ENCODE data around the gene FARP2. TPM values are rescaled to one million over a fixed set of nuclear protein-coding genes. Genes with fewer than 3 reads are reported as not detected.

The FARP2 gene
- total and polyA plus RNA-seq, 2 experiments from 2014 or later: 16.0 to 22.6 TPM

GRCh38 chr2:241482126-241482955 is 126.3 kb downstream of the FARP2 start:
- H3K27ac Mint-ChIP-seq: no peak overlapping the region
- Histone ChIP-seq H3K27me3 (ENCODE audit: insufficient read depth) (no peaks in the 10 kb centered on the region), H3K79me2 (replicated peaks; ENCODE audit: insufficient read depth) (no peaks in the 10 kb centered on the region), H3K36me3 (ENCODE audit: insufficient read depth) (no peaks in the 10 kb centered on the region), H3K4me3 (no peak overlapping the region), H3K4me1 (ENCODE audit: insufficient read depth) (no peaks in the 10 kb centered on the region), H3F3A (replicated peaks; ENCODE audit: low read depth) (no peaks in the 10 kb centered on the region), H2AFZ (no peak overlapping the region), H3K4me2 (no peak overlapping the region), H3K27ac (ENCODE audit: low read depth) (no peak overlapping the region), H3K9me2 (ENCODE audit: insufficient read depth) (no peaks in the 10 kb centered on the region), H4K20me1 (replicated peaks; ENCODE audit: insufficient read depth) (no peaks in the 10 kb centered on the region)
- H3K4me3 Mint-ChIP-seq: no peak overlapping the region; the same call in 2 of the 3 replicates
- TF ChIP-seq ETS1 (IDR thresholded peaks at IDR 0.05) (no peak), STAT1 (IDR thresholded peaks at IDR 0.05; ENCODE audit: unreplicated experiment) (no peak), CREB1 (CRISPR knock-in tag; IDR thresholded peaks at IDR 0.05; ENCODE audit: low read depth) (no peak), ZNF114 (CRISPR knock-in tag; IDR thresholded peaks at IDR 0.05) (no peak), ZNF331 (CRISPR knock-in tag; IDR thresholded peaks at IDR 0.05; ENCODE audit: low read depth) (no peak), EZH2 (IDR thresholded peaks at IDR 0.05; ENCODE audit: low read depth, unreplicated experiment) (no peak)
- TF ChIP-seq, protein P1, sequence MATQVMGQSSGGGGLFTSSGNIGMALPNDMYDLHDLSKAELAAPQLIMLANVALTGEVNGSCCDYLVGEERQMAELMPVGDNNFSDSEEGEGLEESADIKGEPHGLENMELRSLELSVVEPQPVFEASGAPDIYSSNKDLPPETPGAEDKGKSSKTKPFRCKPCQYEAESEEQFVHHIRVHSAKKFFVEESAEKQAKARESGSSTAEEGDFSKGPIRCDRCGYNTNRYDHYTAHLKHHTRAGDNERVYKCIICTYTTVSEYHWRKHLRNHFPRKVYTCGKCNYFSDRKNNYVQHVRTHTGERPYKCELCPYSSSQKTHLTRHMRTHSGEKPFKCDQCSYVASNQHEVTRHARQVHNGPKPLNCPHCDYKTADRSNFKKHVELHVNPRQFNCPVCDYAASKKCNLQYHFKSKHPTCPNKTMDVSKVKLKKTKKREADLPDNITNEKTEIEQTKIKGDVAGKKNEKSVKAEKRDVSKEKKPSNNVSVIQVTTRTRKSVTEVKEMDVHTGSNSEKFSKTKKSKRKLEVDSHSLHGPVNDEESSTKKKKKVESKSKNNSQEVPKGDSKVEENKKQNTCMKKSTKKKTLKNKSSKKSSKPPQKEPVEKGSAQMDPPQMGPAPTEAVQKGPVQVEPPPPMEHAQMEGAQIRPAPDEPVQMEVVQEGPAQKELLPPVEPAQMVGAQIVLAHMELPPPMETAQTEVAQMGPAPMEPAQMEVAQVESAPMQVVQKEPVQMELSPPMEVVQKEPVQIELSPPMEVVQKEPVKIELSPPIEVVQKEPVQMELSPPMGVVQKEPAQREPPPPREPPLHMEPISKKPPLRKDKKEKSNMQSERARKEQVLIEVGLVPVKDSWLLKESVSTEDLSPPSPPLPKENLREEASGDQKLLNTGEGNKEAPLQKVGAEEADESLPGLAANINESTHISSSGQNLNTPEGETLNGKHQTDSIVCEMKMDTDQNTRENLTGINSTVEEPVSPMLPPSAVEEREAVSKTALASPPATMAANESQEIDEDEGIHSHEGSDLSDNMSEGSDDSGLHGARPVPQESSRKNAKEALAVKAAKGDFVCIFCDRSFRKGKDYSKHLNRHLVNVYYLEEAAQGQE (IDR thresholded peaks at IDR 0.05; ENCODE audit: unreplicated experiment): no peak
- no peaks in the 10 kb centered on the region; the same call in 1 of the 3 replicates for H3K9me3 Mint-ChIP-seq
- no peaks in the 10 kb centered on the region; the same call in 2 of the 3 replicates for H3K4me1 Mint-ChIP-seq
- DNase-seq (ENCODE audit: low spot score): no peak
- peak; percentile 30 for ATAC-seq
- no peaks in the 10 kb centered on the region for H3K36me3 Mint-ChIP-seq (ENCODE audit: low read depth)
- H3K27me3 Mint-ChIP-seq (ENCODE audit: insufficient read depth, low read depth, poor library complexity): peaks cover 3% of the 10 kb centered on the region

DNA sequence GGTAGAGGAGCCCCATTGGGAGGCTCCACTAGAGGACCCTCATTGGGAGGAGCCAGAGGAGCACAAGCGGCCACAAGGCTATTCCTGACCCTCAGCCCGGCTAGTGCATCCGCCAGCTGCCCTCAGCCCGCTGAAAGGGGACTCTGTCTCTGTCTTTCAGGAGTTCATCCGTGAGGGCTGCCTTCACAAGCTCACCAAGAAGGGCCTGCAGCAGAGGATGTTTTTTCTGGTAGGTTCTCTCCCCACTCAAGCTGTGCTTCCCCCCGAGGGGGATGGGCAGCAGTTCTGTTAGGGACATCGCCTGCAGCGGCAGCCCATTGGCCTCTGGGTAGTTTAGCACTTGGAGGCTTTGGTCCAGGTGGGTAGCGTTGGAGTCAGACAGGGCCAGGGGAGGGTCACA is 127.2 kb downstream of the FARP2 start:
- no peaks in the 10 kb centered on the region; the same call in 2 of the 3 replicates for H3K4me1 Mint-ChIP-seq
- Histone ChIP-seq H3K4me3 (no peak overlapping the region), H3K36me3 (ENCODE audit: insufficient read depth) (no peaks in the 10 kb centered on the region), H3K4me1 (ENCODE audit: insufficient read depth) (no peaks in the 10 kb centered on the region), H3F3A (replicated peaks; ENCODE audit: low read depth) (no peaks in the 10 kb centered on the region), H3K79me2 (replicated peaks; ENCODE audit: insufficient read depth) (no peaks in the 10 kb centered on the region), H3K27ac (ENCODE audit: low read depth) (no peak overlapping the region), H2AFZ (no peak overlapping the region), H4K20me1 (replicated peaks; ENCODE audit: insufficient read depth) (no peaks in the 10 kb centered on the region), H3K4me2 (no peak overlapping the region), H3K27me3 (ENCODE audit: insufficient read depth) (no peaks in the 10 kb centered on the region), H3K9me2 (ENCODE audit: insufficient read depth) (no peaks in the 10 kb centered on the region)
- no peak for DNase-seq (ENCODE audit: low spot score)
- peaks cover 3% of the 10 kb centered on the region for H3K27me3 Mint-ChIP-seq (ENCODE audit: insufficient read depth, low read depth, poor library complexity)
- no peak for ATAC-seq
- H3K4me3 Mint-ChIP-seq: no peak overlapping the region
- no peaks in the 10 kb centered on the region; the same call in 2 of the 3 replicates for H3K9me3 Mint-ChIP-seq
- no peak overlapping the region for H3K27ac Mint-ChIP-seq
- H3K36me3 Mint-ChIP-seq (ENCODE audit: low read depth): no peaks in the 10 kb centered on the region
- TF ChIP-seq ZNF331 (CRISPR knock-in tag; IDR thresholded peaks at IDR 0.05; ENCODE audit: low read depth) (no peak), EZH2 (IDR thresholded peaks at IDR 0.05; ENCODE audit: low read depth, unreplicated experiment) (no peak), EZH2phosphoT487 (IDR thresholded peaks at IDR 0.05; ENCODE audit: unreplicated experiment) (no peak), ETS1 (IDR thresholded peaks at IDR 0.05) (no peak), CTCF (conservative IDR thresholded peaks at IDR 0.05; ENCODE audit: low read depth in 2 of 2) (no peak), STAT1 (IDR thresholded peaks at IDR 0.05; ENCODE audit: unreplicated experiment) (no peak)
- TF ChIP-seq, protein P1 (IDR thresholded peaks at IDR 0.05; ENCODE audit: unreplicated experiment): no peak

Measured in GM23338 (cell line).